T-helper 22 cell (primary cell): ENCODE measurements around the gene RNF144B.

Source experiments
- DNase-seq: peaks from one replicate; pipeline ENCODE4 v3.0.0-alpha.2; 2020; ENCODE audit warnings: low read depth

The RNF144B gene

GRCh38 chr6:18513253-18513798 lies 126.2 kb downstream of the RNF144B start:
- no peak for DNase-seq

- DNase-seq = no peak
These were observed 127.0 kb downstream of the RNF144B start for GRCh38 chr6:18514180-18514579.

- DNase-seq = no peak
These were observed 128.6 kb downstream of the RNF144B start for GRCh38 chr6:18515767-18516166.
